ENCODE measurements around the gene CCDC102B.

DNA sequence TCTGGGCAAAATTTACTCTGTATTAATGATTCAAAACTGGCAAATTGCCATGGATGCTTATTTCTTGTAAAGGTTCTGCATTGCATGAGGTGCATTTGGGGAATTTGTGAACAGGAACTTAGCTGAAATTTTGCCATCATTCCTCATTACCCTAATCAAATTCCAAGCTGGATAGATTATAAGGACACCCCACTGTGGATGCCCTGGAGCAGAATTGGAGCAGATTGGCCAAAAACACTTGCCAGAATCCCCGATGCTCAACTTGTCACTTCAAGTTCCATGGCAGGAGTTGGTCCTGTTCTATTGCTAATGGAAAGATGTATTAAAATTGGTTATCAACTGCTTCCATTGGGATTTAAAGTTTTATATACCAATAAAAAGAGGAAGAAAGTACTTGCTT lies 237.9 kb downstream of the CCDC102B start:
- TF ChIP-seq, protein P1, sequence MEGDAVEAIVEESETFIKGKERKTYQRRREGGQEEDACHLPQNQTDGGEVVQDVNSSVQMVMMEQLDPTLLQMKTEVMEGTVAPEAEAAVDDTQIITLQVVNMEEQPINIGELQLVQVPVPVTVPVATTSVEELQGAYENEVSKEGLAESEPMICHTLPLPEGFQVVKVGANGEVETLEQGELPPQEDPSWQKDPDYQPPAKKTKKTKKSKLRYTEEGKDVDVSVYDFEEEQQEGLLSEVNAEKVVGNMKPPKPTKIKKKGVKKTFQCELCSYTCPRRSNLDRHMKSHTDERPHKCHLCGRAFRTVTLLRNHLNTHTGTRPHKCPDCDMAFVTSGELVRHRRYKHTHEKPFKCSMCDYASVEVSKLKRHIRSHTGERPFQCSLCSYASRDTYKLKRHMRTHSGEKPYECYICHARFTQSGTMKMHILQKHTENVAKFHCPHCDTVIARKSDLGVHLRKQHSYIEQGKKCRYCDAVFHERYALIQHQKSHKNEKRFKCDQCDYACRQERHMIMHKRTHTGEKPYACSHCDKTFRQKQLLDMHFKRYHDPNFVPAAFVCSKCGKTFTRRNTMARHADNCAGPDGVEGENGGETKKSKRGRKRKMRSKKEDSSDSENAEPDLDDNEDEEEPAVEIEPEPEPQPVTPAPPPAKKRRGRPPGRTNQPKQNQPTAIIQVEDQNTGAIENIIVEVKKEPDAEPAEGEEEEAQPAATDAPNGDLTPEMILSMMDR (IDR thresholded peaks at IDR 0.05; ENCODE audit: insufficient read depth, low read length), result no peak
- TF ChIP-seq POLR2AphosphoS5 (IDR thresholded peaks at IDR 0.05; ENCODE audit: low read depth) (no peak), SPI1 (IDR thresholded peaks at IDR 0.05; ENCODE audit: borderline replicate concordance, low read depth) (no peak), GABPA (IDR thresholded peaks at IDR 0.05; ENCODE audit: low read depth) (no peak)
- TF ChIP-seq, protein P2, sequence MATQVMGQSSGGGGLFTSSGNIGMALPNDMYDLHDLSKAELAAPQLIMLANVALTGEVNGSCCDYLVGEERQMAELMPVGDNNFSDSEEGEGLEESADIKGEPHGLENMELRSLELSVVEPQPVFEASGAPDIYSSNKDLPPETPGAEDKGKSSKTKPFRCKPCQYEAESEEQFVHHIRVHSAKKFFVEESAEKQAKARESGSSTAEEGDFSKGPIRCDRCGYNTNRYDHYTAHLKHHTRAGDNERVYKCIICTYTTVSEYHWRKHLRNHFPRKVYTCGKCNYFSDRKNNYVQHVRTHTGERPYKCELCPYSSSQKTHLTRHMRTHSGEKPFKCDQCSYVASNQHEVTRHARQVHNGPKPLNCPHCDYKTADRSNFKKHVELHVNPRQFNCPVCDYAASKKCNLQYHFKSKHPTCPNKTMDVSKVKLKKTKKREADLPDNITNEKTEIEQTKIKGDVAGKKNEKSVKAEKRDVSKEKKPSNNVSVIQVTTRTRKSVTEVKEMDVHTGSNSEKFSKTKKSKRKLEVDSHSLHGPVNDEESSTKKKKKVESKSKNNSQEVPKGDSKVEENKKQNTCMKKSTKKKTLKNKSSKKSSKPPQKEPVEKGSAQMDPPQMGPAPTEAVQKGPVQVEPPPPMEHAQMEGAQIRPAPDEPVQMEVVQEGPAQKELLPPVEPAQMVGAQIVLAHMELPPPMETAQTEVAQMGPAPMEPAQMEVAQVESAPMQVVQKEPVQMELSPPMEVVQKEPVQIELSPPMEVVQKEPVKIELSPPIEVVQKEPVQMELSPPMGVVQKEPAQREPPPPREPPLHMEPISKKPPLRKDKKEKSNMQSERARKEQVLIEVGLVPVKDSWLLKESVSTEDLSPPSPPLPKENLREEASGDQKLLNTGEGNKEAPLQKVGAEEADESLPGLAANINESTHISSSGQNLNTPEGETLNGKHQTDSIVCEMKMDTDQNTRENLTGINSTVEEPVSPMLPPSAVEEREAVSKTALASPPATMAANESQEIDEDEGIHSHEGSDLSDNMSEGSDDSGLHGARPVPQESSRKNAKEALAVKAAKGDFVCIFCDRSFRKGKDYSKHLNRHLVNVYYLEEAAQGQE (IDR thresholded peaks at IDR 0.05; ENCODE audit: insufficient replicate concordance, low read depth), result no peak
